22Rv1 (cell line): Measurements from ENCODE around the gene UCHL3.

Source experiments
- CTCF ChIP-seq: fragments of 450-650 bp; IDR thresholded peaks from 2 replicates; pipeline ENCODE4 v1.5.1; 2017; ENCODE audit warnings: mild to moderate bottlenecking
- ZFX ChIP-seq: fragments of 450-650 bp; IDR thresholded peaks from 2 replicates; pipeline ENCODE4 v1.6.1; 2017; ENCODE audit warnings: antibody characterized with exemption, borderline replicate concordance

- TF ChIP-seq CTCF (no peak), ZFX (no peak)
Observed at GRCh38 chr13:75537401-75538365, 11.9 kb upstream of the UCHL3 start, which contains the start of gene COMMD6.
